Measurements from ENCODE around the gene UBE2O. TPM values are rescaled to one million over a fixed set of nuclear protein-coding genes. Genes with fewer than 3 reads are reported as not detected.

Gene UBE2O
- total and polyA plus RNA-seq, 7 experiments from 2014 or later: 8.7 to 50.8 (median 39.2) TPM

GRCh38 chr17:76408037-76408849, 44.7 kb downstream of the UBE2O start:
- ChIA-PET CTCF (interaction anchor here (0.6 to 1.9 kb wide), 17 partner anchors 9 to 749 kb away, joined by 3 to 23 read pairs (median 3); no protein-coding TSS in a partner anchor), POLR2A (interaction anchor here (0.6 kb wide), 1 partner anchor 1478 kb away, joined by 3 read pairs; no protein-coding TSS in a partner anchor)
- Mint-ChIP-seq H3K4me3 (no peak overlapping the region), H3K27me3 (no peaks in the 10 kb centered on the region), H3K27ac (peak overlapping the region in 6 of 9 donors; percentile 25 to 75 (median 61)), H3K36me3 (peaks cover 4 to 23% (median 11%) of the 10 kb centered on the region in 5 donors), H3K4me1 (peaks cover 9 to 14% (median 11%) of the 10 kb centered on the region in 7 donors), H3K9me3 (no peaks in the 10 kb centered on the region)
- Histone ChIP-seq H3K9me3 (ENCODE audit: control insufficient read depth in 2 of 3, low read length in 3 of 3) (no peaks in the 10 kb centered on the region), H3K36me3 (ENCODE audit: control insufficient read depth in 2 of 3, insufficient read depth in 3 of 3, low read length in 3 of 3) (peaks cover 0 to 31% (median 1%) of the 10 kb centered on the region in 3 experiments), H3K27me3 (ENCODE audit: control insufficient read depth in 2 of 2, insufficient read depth in 2 of 2, low read length in 2 of 2) (no peaks in the 10 kb centered on the region), H3K27ac (ENCODE audit: low read depth, low read length) (no peak overlapping the region), H3K4me1 (ENCODE audit: control insufficient read depth in 2 of 2, insufficient read depth in 2 of 2, low read length in 2 of 2) (no peaks in the 10 kb centered on the region), H3K4me3 (ENCODE audit: low read length) (no peak overlapping the region)
- peak; percentile 89 for ATAC-seq
- DNase-seq: peak; percentile 48 to 72 (median 65)
- intact Hi-C loops (cut with micrococcal nuclease): loop anchor here (1.0 to 2.0 kb wide), 5 partner anchors 45 to 216 kb away; partner anchors contain the start of gene UBE2O (in 2 of the 2)

DNA sequence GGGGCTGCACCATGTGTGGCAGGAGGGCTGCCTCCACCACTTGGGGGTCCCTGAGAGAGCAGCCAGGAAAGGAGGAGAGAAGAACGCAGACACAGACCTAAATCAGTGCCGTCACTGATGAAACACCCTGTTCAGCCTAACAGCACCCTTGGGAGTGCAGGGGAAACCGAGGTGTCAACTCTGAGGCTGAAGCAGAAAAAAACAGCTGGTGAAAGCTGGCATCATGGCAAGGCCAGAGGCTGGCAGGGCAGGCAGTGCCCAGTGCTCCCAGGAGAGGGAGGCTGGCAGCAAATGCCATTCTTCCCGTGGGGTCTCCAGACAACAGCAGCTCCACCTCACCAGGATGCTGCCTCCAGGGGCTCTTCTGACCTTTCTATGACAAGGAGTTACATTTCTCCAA, 45.4 kb downstream of the UBE2O start:
- no peaks in the 10 kb centered on the region for H3K9me3 Mint-ChIP-seq
- ATAC-seq (no peak), DNase-seq (no peak)
- ChIA-PET CTCF (interaction anchor here (0.6 to 1.9 kb wide), 6 partner anchors 9 to 749 kb away, joined by 3 to 23 read pairs (median 4); no protein-coding TSS in a partner anchor), POLR2A (interaction anchor here (0.5 kb wide), 1 partner anchor 111 kb away, joined by 4 read pairs; no protein-coding TSS in a partner anchor)
- H3K4me3 ChIP-seq (ENCODE audit: low read length): no peak overlapping the region
- H3K4me3 Mint-ChIP-seq: no peak overlapping the region
- H3K27ac ChIP-seq (ENCODE audit: low read depth, low read length): no peak overlapping the region
- H3K36me3 Mint-ChIP-seq: peaks cover 6 to 29% (median 11%) of the 10 kb centered on the region in 5 donors
- no peaks in the 10 kb centered on the region for H3K9me3 ChIP-seq (ENCODE audit: control insufficient read depth in 2 of 3, low read length in 3 of 3)
- H3K27me3 Mint-ChIP-seq: no peaks in the 10 kb centered on the region
- peaks cover 9 to 14% (median 11%) of the 10 kb centered on the region in 7 donors for H3K4me1 Mint-ChIP-seq
- intact Hi-C loops (cut with micrococcal nuclease): no loop called here
- H3K36me3 ChIP-seq (ENCODE audit: control insufficient read depth in 2 of 3, insufficient read depth in 3 of 3, low read length in 3 of 3): peaks cover 0 to 38% (median 0%) of the 10 kb centered on the region in 3 experiments
- no peaks in the 10 kb centered on the region for H3K4me1 ChIP-seq (ENCODE audit: control insufficient read depth in 2 of 2, insufficient read depth in 2 of 2, low read length in 2 of 2)
- no peaks in the 10 kb centered on the region for H3K27me3 ChIP-seq (ENCODE audit: control insufficient read depth in 2 of 2, insufficient read depth in 2 of 2, low read length in 2 of 2)
- H3K27ac Mint-ChIP-seq: peak overlapping the region in 1 of 9 donors; percentile 49

GRCh38 chr17:76405967-76406647, 46.8 kb downstream of the UBE2O start:
- ChIA-PET CTCF (no interaction called here), POLR2A (no interaction called here)
- H3K27ac Mint-ChIP-seq: peak overlapping the region in 2 of 9 donors; percentile 14 to 30
- H3K4me3 Mint-ChIP-seq: no peak overlapping the region
- peaks cover 6 to 41% (median 18%) of the 10 kb centered on the region in 5 donors for H3K36me3 Mint-ChIP-seq
- no peaks in the 10 kb centered on the region for H3K27me3 Mint-ChIP-seq
- H3K36me3 ChIP-seq (ENCODE audit: control insufficient read depth in 2 of 3, insufficient read depth in 3 of 3, low read length in 3 of 3): peaks cover 0 to 52% (median 5%) of the 10 kb centered on the region in 3 experiments
- no peak overlapping the region for H3K4me3 ChIP-seq (ENCODE audit: low read length)
- no peaks in the 10 kb centered on the region for H3K9me3 ChIP-seq (ENCODE audit: control insufficient read depth in 2 of 3, low read length in 3 of 3)
- no peaks in the 10 kb centered on the region for H3K27me3 ChIP-seq (ENCODE audit: control insufficient read depth in 2 of 2, insufficient read depth in 2 of 2, low read length in 2 of 2)
- no peaks in the 10 kb centered on the region for H3K9me3 Mint-ChIP-seq
- peaks cover 9 to 14% (median 11%) of the 10 kb centered on the region in 7 donors for H3K4me1 Mint-ChIP-seq
- ATAC-seq (peak; percentile 60), DNase-seq (no peak)
- intact Hi-C loops (cut with micrococcal nuclease): no loop called here
- H3K4me1 ChIP-seq (ENCODE audit: control insufficient read depth in 2 of 2, insufficient read depth in 2 of 2, low read length in 2 of 2): no peaks in the 10 kb centered on the region
- H3K27ac ChIP-seq (ENCODE audit: low read depth, low read length): no peak overlapping the region

- DNase-seq: no peak
- Mint-ChIP-seq H3K9me3 (no peaks in the 10 kb centered on the region), H3K4me3 (no peak overlapping the region), H3K27ac (no peak overlapping the region), H3K4me1 (peaks cover 9 to 14% (median 11%) of the 10 kb centered on the region in 7 donors), H3K36me3 (peaks cover 6 to 46% (median 21%) of the 10 kb centered on the region in 5 donors), H3K27me3 (no peaks in the 10 kb centered on the region)
- Histone ChIP-seq H3K36me3 (ENCODE audit: control insufficient read depth in 2 of 3, insufficient read depth in 3 of 3, low read length in 3 of 3) (peaks cover 0 to 57% (median 5%) of the 10 kb centered on the region in 3 experiments), H3K27me3 (ENCODE audit: control insufficient read depth in 2 of 2, insufficient read depth in 2 of 2, low read length in 2 of 2) (no peaks in the 10 kb centered on the region), H3K27ac (ENCODE audit: low read depth, low read length) (no peak overlapping the region), H3K9me3 (ENCODE audit: control insufficient read depth in 2 of 3, low read length in 3 of 3) (no peaks in the 10 kb centered on the region), H3K4me1 (ENCODE audit: control insufficient read depth in 2 of 2, insufficient read depth in 2 of 2, low read length in 2 of 2) (no peaks in the 10 kb centered on the region), H3K4me3 (ENCODE audit: low read length) (no peak overlapping the region)
- ATAC-seq: no peak
- CTCF ChIA-PET: no interaction called here
- intact Hi-C loops (cut with micrococcal nuclease): no loop called here
- POLR2A ChIA-PET: no interaction called here
Observed at GRCh38 chr17:76405607-76405966, 47.4 kb downstream of the UBE2O start.

- CTCF ChIA-PET: interaction anchor here (0.6 kb wide), 1 partner anchor 32 kb away, joined by 3 read pairs; no protein-coding TSS in a partner anchor
- H3K9me3 Mint-ChIP-seq: no peaks in the 10 kb centered on the region
- H3K4me1 ChIP-seq (ENCODE audit: control insufficient read depth in 2 of 2, insufficient read depth in 2 of 2, low read length in 2 of 2): no peaks in the 10 kb centered on the region
- no peak overlapping the region for H3K4me3 Mint-ChIP-seq
- no peak overlapping the region for H3K27ac ChIP-seq (ENCODE audit: low read depth, low read length)
- DNase-seq (no peak), ATAC-seq (no peak)
- intact Hi-C loops (cut with micrococcal nuclease): no loop called here
- peaks cover 6 to 14% (median 11%) of the 10 kb centered on the region in 7 donors for H3K4me1 Mint-ChIP-seq
- POLR2A ChIA-PET: no interaction called here
- H3K27ac Mint-ChIP-seq: peak overlapping the region in 2 of 9 donors; percentile 70 to 80
- no peaks in the 10 kb centered on the region for H3K27me3 Mint-ChIP-seq
- peaks cover 6 to 49% (median 21%) of the 10 kb centered on the region in 5 donors for H3K36me3 Mint-ChIP-seq
- H3K9me3 ChIP-seq (ENCODE audit: control insufficient read depth in 2 of 3, low read length in 3 of 3): no peaks in the 10 kb centered on the region
- peaks cover 0 to 59% (median 5%) of the 10 kb centered on the region in 3 experiments for H3K36me3 ChIP-seq (ENCODE audit: control insufficient read depth in 2 of 3, insufficient read depth in 3 of 3, low read length in 3 of 3)
- no peaks in the 10 kb centered on the region for H3K27me3 ChIP-seq (ENCODE audit: control insufficient read depth in 2 of 2, insufficient read depth in 2 of 2, low read length in 2 of 2)
- no peak overlapping the region for H3K4me3 ChIP-seq (ENCODE audit: low read length)
Observed at GRCh38 chr17:76404976-76405563, 47.9 kb downstream of the UBE2O start.

DNA sequence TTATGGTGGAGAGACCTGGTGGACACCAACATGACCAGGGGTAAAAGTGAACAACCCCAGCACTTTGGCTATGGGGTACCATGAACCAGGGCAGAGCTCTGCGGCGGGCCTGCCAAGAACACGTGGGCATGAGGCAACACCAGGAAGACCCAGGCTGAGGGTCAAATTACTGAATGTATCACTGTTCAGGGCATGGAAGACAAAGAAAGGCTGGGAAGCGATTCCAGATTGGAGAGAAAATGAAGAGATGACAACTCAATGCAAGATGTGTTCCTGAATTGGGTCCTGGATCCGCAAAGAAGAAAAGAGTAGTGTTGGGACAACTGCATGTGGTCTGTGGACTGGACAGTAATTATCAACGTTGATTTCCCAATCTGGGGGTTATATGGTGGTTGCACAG, 48.7 kb downstream of the UBE2O start:
- POLR2A ChIA-PET: no interaction called here
- H3K4me1 Mint-ChIP-seq: peaks cover 6 to 13% (median 10%) of the 10 kb centered on the region in 7 donors
- peaks cover 0 to 63% (median 5%) of the 10 kb centered on the region in 3 experiments for H3K36me3 ChIP-seq (ENCODE audit: control insufficient read depth in 2 of 3, insufficient read depth in 3 of 3, low read length in 3 of 3)
- no peaks in the 10 kb centered on the region for H3K9me3 Mint-ChIP-seq
- H3K36me3 Mint-ChIP-seq: peaks cover 11 to 51% (median 21%) of the 10 kb centered on the region in 5 donors
- no peak overlapping the region for H3K27ac ChIP-seq (ENCODE audit: low read depth, low read length)
- no peak for DNase-seq
- H3K4me1 ChIP-seq (ENCODE audit: control insufficient read depth in 2 of 2, insufficient read depth in 2 of 2, low read length in 2 of 2): no peaks in the 10 kb centered on the region
- ATAC-seq: no peak
- no peaks in the 10 kb centered on the region for H3K27me3 Mint-ChIP-seq
- peak overlapping the region in 1 of 9 donors; percentile 66 for H3K27ac Mint-ChIP-seq
- no peak overlapping the region for H3K4me3 Mint-ChIP-seq
- CTCF ChIA-PET: interaction anchor here (0.6 to 0.8 kb wide), 2 partner anchors 102 to 494 kb away, joined by 3 read pairs; no protein-coding TSS in a partner anchor
- no peak overlapping the region for H3K4me3 ChIP-seq (ENCODE audit: low read length)
- intact Hi-C loops (cut with micrococcal nuclease): no loop called here
- no peaks in the 10 kb centered on the region for H3K9me3 ChIP-seq (ENCODE audit: control insufficient read depth in 2 of 3, low read length in 3 of 3)
- no peaks in the 10 kb centered on the region for H3K27me3 ChIP-seq (ENCODE audit: control insufficient read depth in 2 of 2, insufficient read depth in 2 of 2, low read length in 2 of 2)

All from naive thymus-derived CD4-positive, alpha-beta T cell (primary cell).